SH-SY5Y (cell line): ENCODE data around the gene MEIOB.

ENCODE experiments used
- GATA2 ChIP-seq: IDR thresholded peaks from 2 replicates; pipeline ENCODE4 v1.6.1; 2011; ENCODE audit warnings: mild to moderate bottlenecking, low read depth, low read length
- GATA3 ChIP-seq: IDR thresholded peaks from 2 replicates; pipeline ENCODE4 v1.6.1; 2011; ENCODE audit warnings: low read depth, mild to moderate bottlenecking, low read length, moderate library complexity

Gene MEIOB

GRCh38 chr16:1831186-1832075 is 40.5 kb downstream of the MEIOB start:
- TF ChIP-seq GATA2, result no peak
- TF ChIP-seq GATA3, result no peak

- TF ChIP-seq GATA2 (no peak), GATA3 (no peak)
Observed at GRCh38 chr16:1830213-1830612, 41.8 kb downstream of the MEIOB start.

GRCh38 chr16:1828645-1829410 is 43.1 kb downstream of the MEIOB start:
- no peak for TF ChIP-seq GATA3

DNA sequence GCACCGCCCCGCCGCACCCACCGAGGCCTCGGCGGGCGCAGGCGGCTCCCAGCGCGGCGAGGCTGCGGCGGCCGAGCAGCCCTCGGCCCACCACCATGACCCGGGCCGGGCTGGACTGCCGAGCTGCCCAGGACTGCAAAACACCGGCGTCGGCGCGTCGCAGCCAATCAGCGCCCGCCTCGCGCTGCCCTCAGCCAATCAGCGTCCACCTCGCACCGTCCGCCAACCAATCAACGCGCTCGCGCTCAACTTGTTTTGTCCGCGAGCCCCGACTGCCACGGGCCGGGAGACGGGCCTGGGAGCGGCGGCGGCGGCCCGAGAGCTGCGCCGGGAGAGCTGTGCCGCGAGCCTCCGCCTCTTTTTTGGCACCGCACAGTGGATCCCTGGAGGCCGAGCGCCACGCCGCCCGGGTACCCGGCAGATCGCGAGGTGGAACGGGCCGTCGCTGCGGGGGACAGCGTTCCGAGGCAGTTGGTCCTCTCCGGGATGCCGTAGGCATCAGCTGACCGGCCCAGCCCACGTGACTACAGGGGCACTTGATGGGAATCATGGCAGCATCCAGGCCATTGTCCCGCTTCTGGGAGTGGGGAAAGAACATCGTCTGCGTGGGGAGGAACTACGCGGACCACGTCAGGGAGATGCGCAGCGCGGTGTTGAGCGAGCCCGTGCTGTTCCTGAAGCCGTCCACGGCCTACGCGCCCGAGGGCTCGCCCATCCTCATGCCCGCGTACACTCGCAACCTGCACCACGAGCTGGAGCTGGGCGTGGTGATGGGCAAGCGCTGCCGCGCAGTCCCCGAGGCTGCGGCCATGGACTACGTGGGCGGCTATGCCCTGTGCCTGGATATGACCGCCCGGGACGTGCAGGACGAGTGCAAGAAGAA is 45.0 kb downstream of the MEIOB start, which contains the start of the genes FAHD1 and HAGH:
TSS of gene FAHD1 (plus strand) at position 516 of the 883 bp plus-strand sequence. CDS start at position 549, 33 bp downstream.
TSS of gene HAGH (minus strand) at position 135 of the 883 bp plus-strand sequence. CDS start at position 97, 38 bp downstream.
- no peak for TF ChIP-seq GATA2

DNA sequence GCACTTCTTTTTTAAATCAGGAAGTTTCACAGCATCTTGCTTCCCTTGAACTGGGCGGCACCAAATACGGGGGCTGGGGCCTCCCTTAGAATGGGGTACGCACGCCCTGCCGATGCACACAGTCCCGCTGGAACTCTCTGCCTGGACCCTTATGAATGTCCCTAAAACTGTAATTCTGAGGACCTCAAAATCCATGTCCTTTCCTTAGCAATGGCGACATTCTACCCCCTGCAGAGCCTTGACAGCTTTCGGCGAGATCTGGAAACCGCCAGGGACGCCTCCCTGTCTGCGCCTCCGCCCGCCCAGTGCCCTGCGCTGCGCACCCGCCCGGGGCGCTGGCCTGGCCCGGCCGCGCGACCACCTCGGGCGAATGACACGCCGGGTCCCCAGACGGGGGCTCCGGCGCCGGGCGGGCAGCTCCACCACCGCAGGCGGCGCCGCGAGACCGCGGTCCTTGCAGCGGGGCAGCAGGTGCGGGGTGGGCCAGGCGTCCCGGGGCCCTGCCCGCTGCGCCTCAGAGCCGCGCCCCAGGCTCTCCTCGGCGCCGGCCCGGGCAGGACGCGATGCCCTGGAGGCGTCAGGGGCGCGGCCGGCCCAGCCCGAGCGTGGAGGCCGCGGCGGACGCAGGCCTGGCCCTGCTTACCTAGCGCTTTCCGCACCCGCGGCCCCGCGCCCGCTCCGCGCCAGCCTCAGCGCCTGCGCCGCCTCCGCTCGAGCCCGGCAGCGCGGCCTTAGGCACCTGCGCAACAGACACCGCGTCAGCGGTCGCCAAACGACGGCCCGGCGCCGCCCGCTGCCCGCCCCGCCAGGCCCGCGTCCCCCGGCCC is 45.9 kb downstream of the MEIOB start:
- no peak for TF ChIP-seq GATA3
- TF ChIP-seq GATA2, result no peak

DNA sequence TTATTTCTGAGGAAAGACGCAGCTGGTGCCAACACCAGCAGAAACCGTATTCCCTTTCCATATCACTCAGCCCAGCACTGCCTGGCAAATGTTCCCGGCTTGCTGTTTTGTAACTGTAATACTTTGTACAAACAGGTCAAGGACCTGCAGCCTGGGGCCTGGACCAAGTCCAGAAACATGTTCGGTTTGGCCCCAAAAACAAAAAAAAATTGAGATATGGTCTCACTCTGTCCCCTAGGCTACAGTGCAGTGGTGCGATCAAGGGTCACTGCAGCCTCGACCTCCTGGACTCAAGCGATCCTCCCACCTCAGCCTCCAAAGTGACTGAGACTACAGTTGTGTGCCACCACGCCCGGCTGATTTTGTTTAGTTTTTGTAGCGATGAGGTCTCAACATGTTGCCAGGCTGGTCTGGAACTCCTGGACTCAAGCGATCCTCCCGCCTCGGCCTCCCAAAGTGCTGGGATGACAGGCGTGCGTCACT is 46.5 kb downstream of the MEIOB start:
- TF ChIP-seq GATA3 (no peak), GATA2 (no peak)

GRCh38 chr16:1823821-1824220 is 48.1 kb downstream of the MEIOB start:
- TF ChIP-seq GATA2 (no peak), GATA3 (no peak)

DNA sequence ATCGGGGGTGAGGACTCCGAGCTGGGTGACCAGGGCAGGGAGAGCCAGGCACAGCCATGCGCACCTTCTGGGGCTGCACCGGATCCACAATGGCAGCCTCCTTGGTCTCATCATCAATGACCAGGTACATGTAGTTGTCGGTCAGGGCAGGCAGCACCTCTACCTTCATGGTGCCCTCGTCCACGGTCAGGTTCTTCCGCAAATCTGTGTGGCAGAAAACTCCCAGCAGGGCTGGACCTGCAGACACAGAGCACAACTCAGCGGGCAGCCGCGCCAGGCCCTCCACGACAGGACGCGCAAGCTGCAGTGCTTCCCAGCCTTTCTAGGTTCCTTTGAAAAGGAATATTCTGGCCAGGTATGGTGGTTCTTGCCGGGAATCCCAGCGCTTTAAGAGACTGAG is 49.2 kb downstream of the MEIOB start:
- TF ChIP-seq GATA3, result no peak
- TF ChIP-seq GATA2, result no peak

- no peak for TF ChIP-seq GATA3
- TF ChIP-seq GATA2, result no peak
Observed at GRCh38 chr16:1821861-1822611, 49.9 kb downstream of the MEIOB start.

DNA sequence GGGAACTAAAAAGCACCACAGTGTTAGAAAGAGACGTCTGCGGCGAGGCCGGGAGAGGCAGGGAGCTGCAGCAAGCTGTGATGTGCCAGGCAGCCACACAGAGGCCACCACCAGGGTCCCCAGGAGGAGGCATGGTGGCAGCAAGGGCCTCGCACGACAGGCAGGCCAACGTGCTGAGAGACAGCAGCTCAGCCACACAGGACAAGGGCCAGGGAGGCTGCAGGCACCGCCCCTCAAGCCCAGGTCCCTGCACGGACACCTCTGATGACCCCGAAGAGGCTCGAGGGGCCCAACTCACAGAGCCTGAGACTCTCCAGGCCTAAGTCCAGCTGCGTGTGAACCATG is 51.0 kb downstream of the MEIOB start:
- TF ChIP-seq GATA3 (no peak), GATA2 (no peak)

DNA sequence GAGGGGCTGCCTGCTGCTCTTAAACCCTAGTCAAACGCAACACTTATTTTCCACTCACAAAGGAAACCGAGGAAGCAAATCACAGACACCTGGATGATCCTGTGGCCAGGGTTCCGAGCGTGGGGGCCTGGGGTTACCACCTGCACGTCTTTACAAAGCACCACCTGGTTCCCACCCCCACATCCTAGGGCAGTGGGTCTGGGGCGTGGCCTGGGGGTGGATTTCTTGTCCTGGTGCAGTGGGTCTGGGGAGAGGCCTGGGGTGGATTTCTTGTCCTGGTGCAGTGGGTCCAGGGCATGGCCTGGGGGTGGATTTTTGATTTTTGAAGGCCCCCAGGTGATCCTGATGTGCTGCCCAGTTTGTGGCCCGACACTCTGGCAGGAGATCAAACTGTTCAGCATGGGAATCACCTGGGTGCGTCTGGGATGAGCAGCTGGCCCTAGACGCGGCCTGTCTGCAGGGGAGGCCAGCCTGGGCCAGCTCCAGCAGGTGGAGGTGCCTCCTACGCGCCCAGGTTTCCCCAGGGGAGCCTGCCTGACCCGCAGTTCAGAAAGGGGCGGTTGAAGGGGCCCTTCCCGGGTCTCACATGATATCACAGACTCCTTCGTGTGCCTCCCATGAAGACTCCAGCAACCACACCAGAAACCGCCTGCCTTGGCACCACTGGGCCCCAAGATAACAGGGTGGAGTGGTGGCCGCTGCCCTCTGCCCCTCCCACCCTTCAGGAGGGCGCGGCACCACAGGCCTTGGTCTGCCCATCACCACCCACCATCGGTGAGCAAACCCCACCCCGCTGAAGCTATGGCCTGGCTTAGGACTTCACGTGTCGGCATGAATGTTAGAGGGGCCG is 51.6 kb downstream of the MEIOB start:
- TF ChIP-seq GATA2 (no peak), GATA3 (no peak)

GRCh38 chr16:1819611-1820010 is 52.4 kb downstream of the MEIOB start:
- TF ChIP-seq GATA2, result no peak
- TF ChIP-seq GATA3, result no peak
